ENCODE results near the gene DTX3. TPM values are rescaled to one million over a fixed set of nuclear protein-coding genes. Genes with fewer than 3 reads are reported as not detected.

DTX3 gene
- total and polyA plus RNA-seq, 2 experiments from 2014 or later = 22.8 to 46.6 TPM

DNA sequence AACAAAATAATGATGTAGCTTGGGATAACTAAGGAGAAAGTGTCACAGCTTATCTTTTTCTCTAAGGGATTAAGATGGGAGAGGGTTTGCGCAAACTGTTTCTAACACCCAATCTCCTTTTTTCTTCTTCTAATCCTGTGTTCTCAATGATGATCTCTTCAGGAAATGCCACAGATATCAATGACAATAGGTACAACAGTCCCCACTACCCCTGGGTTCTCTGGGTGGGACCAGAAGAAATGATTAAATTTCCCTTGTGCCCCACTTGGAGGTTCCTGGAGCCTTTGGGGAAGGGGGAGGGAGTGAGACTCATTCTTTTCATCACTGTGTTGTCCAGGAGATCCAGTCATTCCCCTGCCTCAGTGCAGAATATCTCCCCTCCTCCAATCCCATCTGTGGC is 22.2 kb upstream of the DTX3 start (continued):
- TF ChIP-seq JUNB (IDR thresholded peaks at IDR 0.05; ENCODE audit: unreplicated experiment) (no peak), POLR2AphosphoS5 (IDR thresholded peaks at IDR 0.05; ENCODE audit: low read depth) (no peak)
- TF ChIP-seq, protein P1, sequence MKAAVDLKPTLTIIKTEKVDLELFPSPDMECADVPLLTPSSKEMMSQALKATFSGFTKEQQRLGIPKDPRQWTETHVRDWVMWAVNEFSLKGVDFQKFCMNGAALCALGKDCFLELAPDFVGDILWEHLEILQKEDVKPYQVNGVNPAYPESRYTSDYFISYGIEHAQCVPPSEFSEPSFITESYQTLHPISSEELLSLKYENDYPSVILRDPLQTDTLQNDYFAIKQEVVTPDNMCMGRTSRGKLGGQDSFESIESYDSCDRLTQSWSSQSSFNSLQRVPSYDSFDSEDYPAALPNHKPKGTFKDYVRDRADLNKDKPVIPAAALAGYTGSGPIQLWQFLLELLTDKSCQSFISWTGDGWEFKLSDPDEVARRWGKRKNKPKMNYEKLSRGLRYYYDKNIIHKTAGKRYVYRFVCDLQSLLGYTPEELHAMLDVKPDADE (IDR thresholded peaks at IDR 0.05) = no peak

DNA sequence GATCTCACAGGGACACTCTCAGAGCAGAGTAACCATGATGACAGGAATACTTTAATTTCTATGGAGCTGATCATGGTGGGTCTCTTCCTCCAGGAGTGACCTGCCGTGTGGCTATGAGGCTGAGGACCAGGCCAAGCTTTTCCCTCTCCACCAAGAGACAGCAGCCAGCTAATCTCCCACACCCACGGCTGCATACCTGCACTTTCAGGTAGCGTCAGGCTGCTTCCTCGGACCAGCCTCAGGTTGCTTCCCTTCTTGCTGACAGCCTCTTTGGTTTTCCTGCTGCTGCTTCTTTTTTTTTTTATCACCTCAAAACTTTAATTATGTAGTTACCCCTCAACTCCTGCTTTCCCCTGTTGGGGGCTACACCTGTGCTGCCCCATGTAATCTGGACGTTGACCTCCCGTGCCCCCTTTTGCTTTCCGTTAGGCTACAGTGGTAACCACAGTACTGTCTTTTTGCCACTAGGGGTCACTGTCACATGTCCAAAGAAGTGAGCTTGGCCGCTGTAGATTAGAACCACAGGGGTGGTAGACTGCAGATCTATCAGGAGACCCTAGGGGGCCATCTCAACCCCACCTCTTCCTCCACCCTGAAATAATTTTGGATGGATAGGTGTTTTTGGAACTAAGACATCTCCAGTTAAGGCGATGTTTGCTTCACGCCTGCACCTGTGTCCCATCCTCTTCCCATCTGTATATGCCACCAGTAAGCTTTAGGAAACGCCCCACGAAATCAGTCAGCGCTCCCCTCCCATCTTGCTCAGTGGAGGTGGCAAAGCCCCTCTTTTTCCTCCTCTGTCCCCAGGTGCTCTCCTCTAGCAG is 21.4 kb upstream of the DTX3 start:
- Histone ChIP-seq H3K27ac (ENCODE audit: low read depth) (no peak overlapping the region), H3K36me3 (ENCODE audit: insufficient read depth) (peaks cover 8% of the 10 kb centered on the region), H3K4me1 (ENCODE audit: insufficient read depth) (no peaks in the 10 kb centered on the region), H3K27me3 (ENCODE audit: insufficient read depth) (0 out of 2 replicates have a peak, but pooled peaks cover 6% of the 10 kb centered on the region), H3K79me2 (replicated peaks; ENCODE audit: insufficient read depth) (no peaks in the 10 kb centered on the region), H4K20me1 (replicated peaks; ENCODE audit: insufficient read depth) (peaks cover 14% of the 10 kb centered on the region), H3F3A (replicated peaks; ENCODE audit: low read depth) (peaks cover 12% of the 10 kb centered on the region; the same call in 1 of the 2 replicates), H3K4me3 (no peak overlapping the region), H2AFZ (no peak overlapping the region), H3K4me2 (no peak overlapping the region), H3K9me2 (ENCODE audit: insufficient read depth) (no peaks in the 10 kb centered on the region)
- H3K4me1 Mint-ChIP-seq = peaks cover 4% of the 10 kb centered on the region; the same call in 2 of the 3 replicates
- TF ChIP-seq ZNF114 (CRISPR knock-in tag; IDR thresholded peaks at IDR 0.05) (no peak), JUNB (IDR thresholded peaks at IDR 0.05; ENCODE audit: unreplicated experiment) (no peak), EZH2phosphoT487 (IDR thresholded peaks at IDR 0.05; ENCODE audit: unreplicated experiment) (no peak)
- TF ChIP-seq, protein P2, sequence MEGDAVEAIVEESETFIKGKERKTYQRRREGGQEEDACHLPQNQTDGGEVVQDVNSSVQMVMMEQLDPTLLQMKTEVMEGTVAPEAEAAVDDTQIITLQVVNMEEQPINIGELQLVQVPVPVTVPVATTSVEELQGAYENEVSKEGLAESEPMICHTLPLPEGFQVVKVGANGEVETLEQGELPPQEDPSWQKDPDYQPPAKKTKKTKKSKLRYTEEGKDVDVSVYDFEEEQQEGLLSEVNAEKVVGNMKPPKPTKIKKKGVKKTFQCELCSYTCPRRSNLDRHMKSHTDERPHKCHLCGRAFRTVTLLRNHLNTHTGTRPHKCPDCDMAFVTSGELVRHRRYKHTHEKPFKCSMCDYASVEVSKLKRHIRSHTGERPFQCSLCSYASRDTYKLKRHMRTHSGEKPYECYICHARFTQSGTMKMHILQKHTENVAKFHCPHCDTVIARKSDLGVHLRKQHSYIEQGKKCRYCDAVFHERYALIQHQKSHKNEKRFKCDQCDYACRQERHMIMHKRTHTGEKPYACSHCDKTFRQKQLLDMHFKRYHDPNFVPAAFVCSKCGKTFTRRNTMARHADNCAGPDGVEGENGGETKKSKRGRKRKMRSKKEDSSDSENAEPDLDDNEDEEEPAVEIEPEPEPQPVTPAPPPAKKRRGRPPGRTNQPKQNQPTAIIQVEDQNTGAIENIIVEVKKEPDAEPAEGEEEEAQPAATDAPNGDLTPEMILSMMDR (conservative IDR thresholded peaks at IDR 0.05; ENCODE audit: low read depth in 2 of 2) = peak; percentile 99 to 100
- no peak overlapping the region for H3K27ac Mint-ChIP-seq
- peaks cover 28% of the 10 kb centered on the region for H3K36me3 Mint-ChIP-seq (ENCODE audit: low read depth)
- H3K9me3 Mint-ChIP-seq = no peaks in the 10 kb centered on the region
- no peak overlapping the region for H3K4me3 Mint-ChIP-seq
- no peaks in the 10 kb centered on the region for H3K27me3 Mint-ChIP-seq (ENCODE audit: insufficient read depth, low read depth, poor library complexity)
- DNase-seq (ENCODE audit: low spot score) = peak; percentile 97
- peak; percentile 99 for ATAC-seq

DNA sequence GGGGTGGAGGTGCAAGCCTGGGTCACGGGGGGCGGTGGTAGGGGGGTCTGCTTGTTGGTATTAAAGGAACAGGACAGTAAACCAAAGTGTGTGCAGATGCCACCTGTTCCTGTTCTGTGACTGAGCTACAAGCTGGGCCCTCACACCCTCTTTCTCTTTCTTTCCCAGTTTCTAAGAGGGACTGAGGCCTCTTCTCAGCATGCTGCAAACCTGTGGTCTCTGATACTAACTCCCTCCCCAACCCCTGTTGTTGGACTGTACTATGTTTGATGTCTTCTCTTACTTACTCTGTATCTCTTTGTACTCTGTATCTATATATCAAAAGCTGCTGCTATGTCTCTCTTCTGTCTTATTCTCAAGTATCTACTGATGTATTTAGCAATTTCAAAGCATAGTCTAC is 20.6 kb upstream of the DTX3 start:
- Histone ChIP-seq H3K4me2 (no peak overlapping the region), H3K4me3 (no peak overlapping the region), H4K20me1 (replicated peaks; ENCODE audit: insufficient read depth) (peaks cover 14% of the 10 kb centered on the region), H3K79me2 (replicated peaks; ENCODE audit: insufficient read depth) (no peaks in the 10 kb centered on the region), H2AFZ (no peak overlapping the region), H3K27ac (ENCODE audit: low read depth) (no peak overlapping the region), H3F3A (replicated peaks; ENCODE audit: low read depth) (peaks cover 10% of the 10 kb centered on the region; the same call in 1 of the 2 replicates), H3K36me3 (ENCODE audit: insufficient read depth) (peaks cover 8% of the 10 kb centered on the region), H3K27me3 (ENCODE audit: insufficient read depth) (0 out of 2 replicates have a peak, but pooled peaks cover 8% of the 10 kb centered on the region), H3K9me2 (ENCODE audit: insufficient read depth) (no peaks in the 10 kb centered on the region), H3K4me1 (ENCODE audit: insufficient read depth) (no peaks in the 10 kb centered on the region)
- TF ChIP-seq, protein P1 (IDR thresholded peaks at IDR 0.05) = no peak
- TF ChIP-seq JUNB (IDR thresholded peaks at IDR 0.05; ENCODE audit: unreplicated experiment) (no peak), POLR2AphosphoS5 (IDR thresholded peaks at IDR 0.05; ENCODE audit: low read depth) (no peak)
- TF ChIP-seq, protein P2 (conservative IDR thresholded peaks at IDR 0.05; ENCODE audit: low read depth in 2 of 2) = no peak
- H3K4me3 Mint-ChIP-seq = no peak overlapping the region
- no peak for ATAC-seq
- H3K27me3 Mint-ChIP-seq (ENCODE audit: insufficient read depth, low read depth, poor library complexity) = no peaks in the 10 kb centered on the region
- no peak for DNase-seq (ENCODE audit: low spot score)
- H3K4me1 Mint-ChIP-seq = peaks cover 4% of the 10 kb centered on the region; the same call in 2 of the 3 replicates
- H3K27ac Mint-ChIP-seq = no peak overlapping the region
- peaks cover 23% of the 10 kb centered on the region for H3K36me3 Mint-ChIP-seq (ENCODE audit: low read depth)
- H3K9me3 Mint-ChIP-seq = no peaks in the 10 kb centered on the region

Measured in GM23338 (cell line).